IPS-NIHi11 (cell line): ENCODE results near the gene MGST3.
A peak's percentile ranks its signal among the peaks of the same experiment; 100 is the strongest.
"Not testable (repeated sequence)": the region's sequence is repeated elsewhere in the genome, so short reads cannot be mapped to it uniquely, and the experiment has no call there.

ENCODE experiments used
- DNase-seq: peaks from one replicate; pipeline ENCODE4 v3.0.0; 2012; ENCODE audit warnings: mixed read lengths, low spot score

Gene MGST3

GRCh38 chr1:165630629-165631341, at the start of gene MGST3:
Gene MGST3, plus strand, starts transcription at chr1:165631234. Its CDS starts 18,614 bp downstream, at chr1:165649848.
- peak; percentile 94 for DNase-seq

GRCh38 chr1:165581926-165582325, 49.1 kb upstream of the MGST3 start:
- DNase-seq, result no peak

- no peak for DNase-seq
These were observed 44.6 kb upstream of the MGST3 start for GRCh38 chr1:165586398-165586797.

GRCh38 chr1:165591391-165591790, 39.6 kb upstream of the MGST3 start:
- not testable (repeated sequence) for DNase-seq

- DNase-seq, result peak; percentile 62
These were observed 37.9 kb upstream of the MGST3 start for GRCh38 chr1:165592945-165593823.

- no peak for DNase-seq
These were observed 35.6 kb upstream of the MGST3 start for GRCh38 chr1:165595246-165595938.

GRCh38 chr1:165597883-165598675, 33.0 kb upstream of the MGST3 start:
- peak; percentile 92 for DNase-seq

GRCh38 chr1:165598676-165599059, 32.4 kb upstream of the MGST3 start:
- no peak for DNase-seq

GRCh38 chr1:165600793-165601192, 30.2 kb upstream of the MGST3 start:
- DNase-seq, result no peak

- DNase-seq, result no peak
These were observed 27.2 kb upstream of the MGST3 start for GRCh38 chr1:165603810-165604209.

GRCh38 chr1:165605246-165605645, 25.8 kb upstream of the MGST3 start:
- no peak for DNase-seq

- DNase-seq, result not testable (repeated sequence)
These were observed 24.4 kb upstream of the MGST3 start for GRCh38 chr1:165606676-165607075.

GRCh38 chr1:165610866-165611265, 20.2 kb upstream of the MGST3 start:
- DNase-seq, result no peak

GRCh38 chr1:165612062-165612461, 19.0 kb upstream of the MGST3 start:
- DNase-seq, result no peak

- no peak for DNase-seq
These were observed 14.9 kb upstream of the MGST3 start for GRCh38 chr1:165616054-165616612.

- DNase-seq, result no peak
These were observed 14.0 kb upstream of the MGST3 start for GRCh38 chr1:165616987-165617546.

GRCh38 chr1:165619647-165620151, 11.3 kb upstream of the MGST3 start:
- no peak for DNase-seq

GRCh38 chr1:165623624-165624023, 7.4 kb upstream of the MGST3 start:
- DNase-seq, result no peak

GRCh38 chr1:165624441-165624840, 6.6 kb upstream of the MGST3 start:
- no peak for DNase-seq

GRCh38 chr1:165628147-165628822, 2.7 kb upstream of the MGST3 start:
- DNase-seq, result no peak
